Measurements from ENCODE around the gene SHISA2.

SHISA2 gene

DNA sequence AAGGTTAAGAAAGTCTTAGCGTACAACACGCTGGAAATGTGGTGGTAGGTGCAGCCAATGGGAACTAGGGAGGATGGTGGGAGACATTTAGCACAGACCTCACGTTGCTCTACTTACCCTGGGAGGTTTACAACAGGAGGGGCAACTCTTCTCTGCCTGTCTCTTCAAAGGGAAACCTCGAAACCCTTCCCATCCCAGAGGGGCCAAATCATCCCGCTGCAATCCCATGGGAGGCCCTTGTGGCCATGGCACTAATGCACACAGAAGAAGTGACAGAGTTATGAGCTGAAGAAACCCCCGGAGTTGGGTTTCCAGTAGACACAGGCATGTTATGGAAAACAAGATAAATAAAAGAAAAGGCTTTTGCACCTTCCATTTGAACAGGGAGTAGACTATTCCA, 35.6 kb downstream of the SHISA2 start:
- TF ChIP-seq FOXM1 (IDR thresholded peaks at IDR 0.05; ENCODE audit: borderline replicate concordance, low read depth) (no peak), RAD21 (IDR thresholded peaks at IDR 0.05; ENCODE audit: low read depth) (no peak), YY1 (IDR thresholded peaks at IDR 0.05; ENCODE audit: low read depth) (no peak), TCF12 (IDR thresholded peaks at IDR 0.05; ENCODE audit: low read depth) (no peak), NFIC (IDR thresholded peaks at IDR 0.05) (no peak), EP300 (IDR thresholded peaks at IDR 0.05; ENCODE audit: borderline replicate concordance) (no peak)
- TF ChIP-seq, protein P1, sequence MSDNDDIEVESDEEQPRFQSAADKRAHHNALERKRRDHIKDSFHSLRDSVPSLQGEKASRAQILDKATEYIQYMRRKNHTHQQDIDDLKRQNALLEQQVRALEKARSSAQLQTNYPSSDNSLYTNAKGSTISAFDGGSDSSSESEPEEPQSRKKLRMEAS (IDR thresholded peaks at IDR 0.05) = no peak

DNA sequence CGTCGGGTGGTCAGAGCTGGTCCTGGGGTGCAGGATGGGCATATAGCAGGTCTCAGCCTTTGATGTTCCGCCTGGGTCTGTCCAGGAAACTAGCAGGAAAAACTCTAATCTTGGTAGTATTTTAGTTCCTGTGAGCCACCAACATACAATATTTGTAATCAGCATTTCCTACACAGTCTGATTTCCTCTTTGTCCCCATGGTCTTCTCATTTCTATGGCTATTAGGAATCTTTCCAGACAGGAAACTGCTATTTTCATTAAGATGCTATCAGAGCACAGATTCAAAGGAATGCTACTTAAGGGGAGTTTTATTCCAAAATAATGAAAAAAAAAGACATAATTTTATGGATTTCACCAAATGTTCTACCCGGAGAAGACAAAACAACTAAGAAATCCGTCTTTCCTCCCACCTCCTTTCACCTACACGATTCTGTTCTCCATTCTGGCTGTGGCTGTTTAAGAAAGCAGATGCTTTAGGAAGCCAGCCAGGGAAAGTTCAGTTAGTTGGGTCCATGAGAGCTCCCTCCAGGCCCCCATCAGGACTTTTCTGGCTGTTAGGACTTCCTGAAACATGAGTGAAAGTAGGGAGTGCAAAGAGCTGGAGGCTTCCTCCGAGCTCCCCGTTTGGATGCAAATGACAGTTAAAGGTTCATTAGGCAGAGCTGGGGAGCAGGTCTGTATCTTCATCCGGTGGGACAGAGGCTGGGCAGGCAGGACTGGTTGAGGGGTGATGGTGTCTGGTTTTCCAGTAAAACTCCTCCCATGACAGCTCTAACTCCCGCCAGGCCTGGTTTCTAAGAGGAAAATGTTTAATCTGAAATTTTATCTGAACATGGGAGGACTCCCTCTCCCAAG, 36.3 kb downstream of the SHISA2 start:
- TF ChIP-seq RAD21 (IDR thresholded peaks at IDR 0.05; ENCODE audit: low read depth) = no peak
- TF ChIP-seq, protein P1 (IDR thresholded peaks at IDR 0.05) = no peak
- TF ChIP-seq, protein P2, sequence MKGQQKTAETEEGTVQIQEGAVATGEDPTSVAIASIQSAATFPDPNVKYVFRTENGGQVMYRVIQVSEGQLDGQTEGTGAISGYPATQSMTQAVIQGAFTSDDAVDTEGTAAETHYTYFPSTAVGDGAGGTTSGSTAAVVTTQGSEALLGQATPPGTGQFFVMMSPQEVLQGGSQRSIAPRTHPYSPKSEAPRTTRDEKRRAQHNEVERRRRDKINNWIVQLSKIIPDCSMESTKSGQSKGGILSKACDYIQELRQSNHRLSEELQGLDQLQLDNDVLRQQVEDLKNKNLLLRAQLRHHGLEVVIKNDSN (IDR thresholded peaks at IDR 0.05) = no peak
- TF ChIP-seq TAF1 (IDR thresholded peaks at IDR 0.05; ENCODE audit: low read depth) = no peak
- no peak for TF ChIP-seq CREB1 (IDR thresholded peaks at IDR 0.05; ENCODE audit: low read depth)
- TF ChIP-seq TCF12 (IDR thresholded peaks at IDR 0.05; ENCODE audit: low read depth) = no peak
- TF ChIP-seq YY1 (IDR thresholded peaks at IDR 0.05; ENCODE audit: low read depth) = no peak
- no peak for TF ChIP-seq ZBTB7A (IDR thresholded peaks at IDR 0.05; ENCODE audit: low read depth)
- TF ChIP-seq EGR1 (IDR thresholded peaks at IDR 0.05) = no peak
- no peak for TF ChIP-seq FOXM1 (IDR thresholded peaks at IDR 0.05; ENCODE audit: borderline replicate concordance, low read depth)

DNA sequence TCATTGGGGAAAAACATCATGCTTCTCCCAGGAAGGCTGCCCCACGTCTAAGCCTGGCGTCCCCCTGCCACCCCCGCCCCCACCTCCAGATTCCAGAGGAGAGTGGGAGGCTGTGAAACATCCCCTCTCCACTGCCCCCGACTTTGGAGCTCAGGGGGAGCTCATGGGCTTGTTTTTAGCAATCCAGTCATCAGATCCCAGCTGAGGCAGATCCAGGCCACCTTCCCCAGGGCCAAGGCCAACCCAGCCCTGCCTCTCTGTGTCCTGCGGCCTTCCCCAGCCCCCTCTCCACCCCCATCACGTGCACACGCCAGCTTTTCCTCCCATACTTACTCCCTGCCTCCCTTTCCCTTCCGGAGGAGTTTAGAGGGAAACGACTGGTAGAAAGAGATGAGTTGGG, 38.8 kb downstream of the SHISA2 start:
- TF ChIP-seq TEAD4 (IDR thresholded peaks at IDR 0.05) = no peak
- TF ChIP-seq CREB1 (IDR thresholded peaks at IDR 0.05; ENCODE audit: low read depth) = no peak
- TF ChIP-seq, protein P3, sequence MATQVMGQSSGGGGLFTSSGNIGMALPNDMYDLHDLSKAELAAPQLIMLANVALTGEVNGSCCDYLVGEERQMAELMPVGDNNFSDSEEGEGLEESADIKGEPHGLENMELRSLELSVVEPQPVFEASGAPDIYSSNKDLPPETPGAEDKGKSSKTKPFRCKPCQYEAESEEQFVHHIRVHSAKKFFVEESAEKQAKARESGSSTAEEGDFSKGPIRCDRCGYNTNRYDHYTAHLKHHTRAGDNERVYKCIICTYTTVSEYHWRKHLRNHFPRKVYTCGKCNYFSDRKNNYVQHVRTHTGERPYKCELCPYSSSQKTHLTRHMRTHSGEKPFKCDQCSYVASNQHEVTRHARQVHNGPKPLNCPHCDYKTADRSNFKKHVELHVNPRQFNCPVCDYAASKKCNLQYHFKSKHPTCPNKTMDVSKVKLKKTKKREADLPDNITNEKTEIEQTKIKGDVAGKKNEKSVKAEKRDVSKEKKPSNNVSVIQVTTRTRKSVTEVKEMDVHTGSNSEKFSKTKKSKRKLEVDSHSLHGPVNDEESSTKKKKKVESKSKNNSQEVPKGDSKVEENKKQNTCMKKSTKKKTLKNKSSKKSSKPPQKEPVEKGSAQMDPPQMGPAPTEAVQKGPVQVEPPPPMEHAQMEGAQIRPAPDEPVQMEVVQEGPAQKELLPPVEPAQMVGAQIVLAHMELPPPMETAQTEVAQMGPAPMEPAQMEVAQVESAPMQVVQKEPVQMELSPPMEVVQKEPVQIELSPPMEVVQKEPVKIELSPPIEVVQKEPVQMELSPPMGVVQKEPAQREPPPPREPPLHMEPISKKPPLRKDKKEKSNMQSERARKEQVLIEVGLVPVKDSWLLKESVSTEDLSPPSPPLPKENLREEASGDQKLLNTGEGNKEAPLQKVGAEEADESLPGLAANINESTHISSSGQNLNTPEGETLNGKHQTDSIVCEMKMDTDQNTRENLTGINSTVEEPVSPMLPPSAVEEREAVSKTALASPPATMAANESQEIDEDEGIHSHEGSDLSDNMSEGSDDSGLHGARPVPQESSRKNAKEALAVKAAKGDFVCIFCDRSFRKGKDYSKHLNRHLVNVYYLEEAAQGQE (IDR thresholded peaks at IDR 0.05; ENCODE audit: low read depth) = no peak

DNA sequence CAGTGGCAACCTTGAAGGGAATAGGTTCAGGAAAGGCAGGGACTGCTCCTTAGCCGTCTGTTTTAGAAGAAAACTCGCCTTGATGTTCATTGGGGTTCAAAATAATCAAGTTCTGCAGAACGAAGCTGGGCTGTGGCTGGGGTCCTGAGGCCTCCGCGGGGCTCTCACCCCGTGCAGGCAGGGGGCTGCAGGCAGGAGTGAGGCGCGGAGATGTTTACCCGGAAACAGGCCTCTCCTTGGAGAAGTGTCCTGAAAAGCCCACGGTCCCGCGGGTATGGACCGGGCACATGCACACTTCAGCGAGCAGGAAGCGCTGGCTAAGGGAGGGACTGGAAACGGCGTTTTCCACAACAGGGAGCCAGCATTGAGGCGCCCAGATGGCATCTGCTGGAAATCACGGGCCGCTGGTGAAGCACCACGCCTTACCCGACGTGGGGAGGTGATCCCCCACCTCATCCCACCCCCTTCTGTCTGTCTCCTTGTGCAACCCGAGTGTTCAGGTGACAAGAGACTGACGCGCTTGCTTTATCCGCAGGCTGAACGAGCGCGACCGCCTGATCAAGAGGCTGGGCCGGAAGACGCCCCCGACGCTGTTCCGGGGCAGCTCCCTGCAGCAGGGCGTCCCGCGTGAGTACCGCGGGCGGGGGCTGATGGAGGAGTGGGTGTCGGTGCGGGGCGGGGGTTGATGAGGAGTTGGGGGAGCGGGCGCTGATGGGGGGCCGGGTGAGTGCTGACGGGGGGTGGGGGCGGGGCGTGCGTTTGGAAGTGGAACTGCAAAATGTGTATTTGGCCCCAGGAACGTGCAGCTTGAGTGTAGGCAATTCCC, 39.6 kb downstream of the SHISA2 start:
- TF ChIP-seq CEBPB (IDR thresholded peaks at IDR 0.05) (no peak), CREB1 (IDR thresholded peaks at IDR 0.05; ENCODE audit: low read depth) (no peak), NFIC (IDR thresholded peaks at IDR 0.05) (no peak), TEAD4 (IDR thresholded peaks at IDR 0.05) (no peak), ZBTB7A (IDR thresholded peaks at IDR 0.05; ENCODE audit: low read depth) (no peak), TAF1 (IDR thresholded peaks at IDR 0.05; ENCODE audit: low read depth) (no peak), FOXM1 (IDR thresholded peaks at IDR 0.05; ENCODE audit: borderline replicate concordance, low read depth) (no peak), TCF12 (IDR thresholded peaks at IDR 0.05; ENCODE audit: low read depth) (no peak), RAD21 (IDR thresholded peaks at IDR 0.05; ENCODE audit: low read depth) (no peak), EGR1 (IDR thresholded peaks at IDR 0.05) (no peak), YY1 (IDR thresholded peaks at IDR 0.05; ENCODE audit: low read depth) (no peak), EP300 (IDR thresholded peaks at IDR 0.05; ENCODE audit: borderline replicate concordance) (no peak)
- TF ChIP-seq, protein P3 (IDR thresholded peaks at IDR 0.05; ENCODE audit: low read depth) = no peak
- TF ChIP-seq, protein P2 (IDR thresholded peaks at IDR 0.05) = no peak
- TF ChIP-seq, protein P1 (IDR thresholded peaks at IDR 0.05) = no peak

DNA sequence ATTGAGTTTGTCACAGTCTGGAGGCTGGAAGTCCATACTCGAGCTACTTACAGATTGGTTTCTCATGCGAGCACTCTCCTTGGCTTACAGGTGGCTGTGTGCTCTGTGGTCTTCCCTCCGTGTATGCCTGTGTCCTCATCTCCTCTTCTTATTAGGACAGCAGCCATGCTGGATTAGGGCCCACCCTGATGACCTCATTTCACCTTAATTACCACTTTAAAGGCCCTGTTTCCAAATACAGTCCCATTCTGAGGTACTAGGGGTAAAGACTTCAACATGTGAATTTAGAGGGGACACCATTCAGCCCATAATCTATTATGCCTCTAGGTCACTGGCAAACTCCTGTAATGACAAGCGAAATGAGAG, 40.6 kb downstream of the SHISA2 start:
- TF ChIP-seq TEAD4 (IDR thresholded peaks at IDR 0.05) (no peak), EP300 (IDR thresholded peaks at IDR 0.05; ENCODE audit: borderline replicate concordance) (no peak), ZBTB7A (IDR thresholded peaks at IDR 0.05; ENCODE audit: low read depth) (no peak), FOXM1 (IDR thresholded peaks at IDR 0.05; ENCODE audit: borderline replicate concordance, low read depth) (no peak), RAD21 (IDR thresholded peaks at IDR 0.05; ENCODE audit: low read depth) (no peak), NFIC (IDR thresholded peaks at IDR 0.05) (no peak), EGR1 (IDR thresholded peaks at IDR 0.05) (no peak), CREB1 (IDR thresholded peaks at IDR 0.05; ENCODE audit: low read depth) (no peak)
- TF ChIP-seq, protein P3 (IDR thresholded peaks at IDR 0.05; ENCODE audit: low read depth) = no peak
